ENCODE results near the gene GPATCH8. TPM values are rescaled to one million over a fixed set of nuclear protein-coding genes. Genes with fewer than 3 reads are reported as not detected.

The GPATCH8 gene
- total RNA-seq, 1 donor from 2014 or later: 49.6 TPM

DNA sequence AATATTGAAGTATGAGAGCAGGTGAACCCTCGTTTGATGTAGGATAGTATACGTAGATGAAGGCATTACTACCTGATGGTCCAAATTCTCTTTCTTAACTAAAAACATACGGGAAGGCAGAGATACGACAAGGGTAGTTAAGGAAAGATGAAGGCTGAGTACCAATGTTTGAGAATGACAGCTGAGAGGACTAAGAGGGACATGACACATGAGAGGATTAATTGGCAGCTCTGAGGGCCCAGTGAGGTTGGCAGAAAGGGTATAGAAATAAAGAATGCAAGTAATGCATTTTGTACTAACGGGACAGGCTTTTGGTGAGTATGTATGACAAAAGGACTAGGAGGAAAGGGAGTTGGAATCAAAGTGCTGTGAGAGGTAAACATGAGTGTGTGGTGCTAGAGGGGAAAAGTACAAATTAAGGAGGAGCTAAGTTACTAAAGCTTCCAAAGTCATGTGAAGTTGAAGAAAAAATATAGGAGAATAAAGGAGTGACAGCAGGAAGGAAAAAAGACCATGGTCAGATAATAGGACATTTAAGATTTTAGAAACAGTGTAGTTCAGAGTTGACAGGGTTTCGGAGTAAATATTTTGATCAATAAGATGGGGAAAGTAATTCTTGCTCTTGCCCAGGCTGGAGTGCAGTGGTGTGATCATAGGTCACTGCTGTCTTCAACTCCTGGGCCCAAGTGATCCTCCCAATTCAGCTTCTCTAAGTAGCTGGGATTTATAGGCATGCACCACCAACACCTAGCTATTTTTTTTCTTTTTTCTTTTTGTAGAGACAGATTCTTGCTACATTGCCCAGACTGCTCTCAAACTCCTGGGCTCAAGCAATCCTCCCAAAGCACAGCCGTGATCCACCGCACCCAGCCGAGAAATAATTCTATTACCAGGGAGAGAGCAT, 70.7 kb downstream of the GPATCH8 start:
- Mint-ChIP-seq H3K4me3 (ENCODE audit: low read depth) (no peak overlapping the region), H3K27ac (no peak overlapping the region)
- no peak for DNase-seq (ENCODE audit: low spot score)

DNA sequence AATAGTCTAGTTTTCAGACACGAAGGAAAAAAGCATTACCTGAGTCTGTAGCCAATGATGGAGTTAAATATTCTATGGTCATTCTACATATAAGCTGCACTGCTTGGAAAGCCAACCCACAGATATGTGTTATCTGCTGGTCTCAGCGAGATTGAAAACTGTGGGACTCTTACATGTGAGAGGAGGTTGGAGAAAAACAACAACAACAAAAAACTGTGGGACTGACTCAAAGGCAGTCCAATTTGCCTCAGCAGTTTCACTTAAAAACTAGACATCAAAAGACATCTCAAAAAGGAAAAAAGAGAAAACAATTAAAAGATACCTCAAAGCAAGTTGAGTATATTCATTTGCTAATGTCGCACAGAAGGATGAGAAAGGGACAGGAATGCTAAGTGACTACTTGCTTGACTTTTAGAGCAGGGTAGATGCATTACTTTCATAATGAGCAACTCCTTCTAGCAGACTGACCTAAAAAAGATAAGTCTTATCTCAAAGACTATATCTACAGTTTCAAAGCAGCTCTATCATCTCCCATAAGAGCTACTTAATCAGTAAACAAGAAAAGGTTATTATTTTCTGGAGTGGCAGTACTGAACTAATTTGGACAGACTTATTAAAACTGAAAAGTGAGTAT, 78.3 kb downstream of the GPATCH8 start:
- no peak for DNase-seq (ENCODE audit: low spot score)
- Mint-ChIP-seq H3K27me3 (ENCODE audit: low read depth) (no peaks in the 10 kb centered on the region), H3K36me3 (ENCODE audit: low read depth) (peaks cover 32% of the 10 kb centered on the region), H3K4me3 (ENCODE audit: low read depth) (peak overlapping the region; percentile 40), H3K27ac (peak overlapping the region; percentile 79), H3K9me3 (no peaks in the 10 kb centered on the region), H3K4me1 (ENCODE audit: low read depth) (peaks cover 30% of the 10 kb centered on the region)
- intact Hi-C loops (cut with micrococcal nuclease): loop anchor here (2.0 kb wide), 1 partner anchor 22 kb away; no protein-coding TSS in a partner anchor

More for the DNA sequence above, 70.7 kb downstream of the GPATCH8 start:
- intact Hi-C loops (cut with micrococcal nuclease): no loop called here
- H3K27me3 Mint-ChIP-seq (ENCODE audit: low read depth): no peaks in the 10 kb centered on the region
- H3K9me3 Mint-ChIP-seq: no peaks in the 10 kb centered on the region
- no peaks in the 10 kb centered on the region for H3K4me1 Mint-ChIP-seq (ENCODE audit: low read depth)
- peaks cover 42% of the 10 kb centered on the region for H3K36me3 Mint-ChIP-seq (ENCODE audit: low read depth)

DNA sequence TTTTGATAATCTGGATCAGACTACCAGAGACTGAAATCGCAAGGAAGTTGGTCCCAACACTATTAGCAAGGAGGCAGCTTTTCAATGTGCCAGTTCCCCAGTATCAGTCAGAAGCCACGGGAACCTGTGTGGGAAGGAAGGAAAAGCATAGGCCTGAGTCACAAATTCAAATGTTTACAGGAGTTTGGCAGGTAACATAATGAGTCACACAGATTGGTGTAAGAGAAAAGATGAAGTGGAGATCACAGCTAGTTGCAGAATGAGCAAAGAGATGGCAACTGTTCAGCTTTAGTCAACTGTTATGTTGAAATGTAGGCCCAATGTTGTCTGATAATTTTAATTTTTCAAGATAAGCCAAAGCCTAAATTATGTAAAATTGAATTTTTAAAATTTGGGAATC, 85.7 kb downstream of the GPATCH8 start:
- no peak for DNase-seq (ENCODE audit: low spot score)
- H3K4me1 Mint-ChIP-seq (ENCODE audit: low read depth): peaks cover 18% of the 10 kb centered on the region

DNA sequence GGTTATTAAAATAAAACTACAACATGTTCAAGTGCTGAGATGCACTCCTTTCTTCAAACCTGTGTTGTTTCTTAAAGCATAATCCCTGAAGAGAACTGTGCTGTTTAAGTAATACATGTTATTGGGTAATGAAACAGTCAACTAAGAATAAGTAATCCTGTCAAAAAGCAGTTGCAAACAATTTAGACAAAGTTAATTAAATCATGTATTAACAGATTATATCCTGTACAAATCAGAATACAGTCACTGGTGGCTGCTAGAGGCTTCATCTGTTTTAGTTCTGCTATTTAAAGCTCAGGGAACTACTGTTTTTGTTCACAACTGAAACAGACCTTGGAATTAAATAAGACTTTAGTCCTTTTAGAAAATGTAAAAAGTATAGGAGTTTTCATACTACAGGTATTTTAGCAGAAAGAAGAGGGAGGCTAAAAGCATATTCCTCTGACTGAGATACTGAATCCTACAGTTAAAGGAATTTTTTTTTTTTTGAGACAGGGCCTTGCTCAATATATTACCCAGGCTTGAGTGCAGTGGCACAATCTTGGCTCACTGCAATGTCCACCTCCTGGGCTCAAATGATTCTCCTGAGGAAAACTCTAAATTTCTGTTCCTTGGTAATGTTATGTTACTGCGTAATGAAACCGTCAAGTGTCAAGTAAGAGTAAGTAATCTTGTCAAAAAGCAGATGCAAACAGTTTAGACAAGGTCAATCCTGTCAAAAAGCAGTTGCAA, 86.5 kb downstream of the GPATCH8 start:
- Mint-ChIP-seq H3K9me3 (no peaks in the 10 kb centered on the region), H3K27me3 (ENCODE audit: low read depth) (no peaks in the 10 kb centered on the region)
- intact Hi-C loops (cut with micrococcal nuclease): no loop called here

More for the DNA sequence above, 85.7 kb downstream of the GPATCH8 start:
- Mint-ChIP-seq H3K27ac (peak overlapping the region; percentile 87), H3K4me3 (ENCODE audit: low read depth) (no peak overlapping the region), H3K36me3 (ENCODE audit: low read depth) (peaks cover 41% of the 10 kb centered on the region), H3K27me3 (ENCODE audit: low read depth) (no peaks in the 10 kb centered on the region), H3K9me3 (no peaks in the 10 kb centered on the region)
- intact Hi-C loops (cut with micrococcal nuclease): no loop called here

DNA sequence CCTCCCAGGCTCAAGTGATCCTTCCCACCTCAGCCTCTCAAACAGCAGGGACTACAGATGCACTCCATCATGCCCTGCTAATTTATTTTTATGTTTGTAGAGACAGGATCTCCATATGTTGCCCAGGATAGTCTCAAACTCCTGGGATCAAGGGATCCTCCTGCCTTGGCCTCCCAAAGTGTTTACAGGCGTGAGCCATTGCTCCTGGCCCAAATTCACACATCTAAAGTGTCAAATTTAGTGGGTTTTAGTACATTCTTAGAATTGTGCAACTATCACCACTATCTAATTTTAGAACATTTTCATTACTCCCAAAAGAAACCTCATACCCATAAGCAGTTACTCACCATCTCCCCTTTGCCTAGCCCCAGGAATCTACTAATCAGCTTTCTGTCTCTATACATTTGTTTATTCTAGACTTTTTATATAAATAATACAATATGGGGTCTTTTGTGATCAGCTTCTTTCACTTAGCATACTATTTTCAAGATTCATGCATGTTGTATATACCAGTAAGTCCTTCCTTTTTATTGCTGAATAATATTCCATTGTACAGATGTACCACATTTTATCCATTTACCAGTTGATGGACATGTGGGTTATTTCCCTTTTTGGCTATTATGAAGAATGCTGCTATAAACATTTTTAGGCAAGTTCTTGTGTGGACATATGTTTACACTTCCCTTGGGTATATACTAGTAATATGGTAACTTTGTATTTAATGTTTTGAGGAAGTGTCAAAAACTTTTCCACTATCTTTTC, 88.6 kb downstream of the GPATCH8 start:
- H3K4me1 Mint-ChIP-seq (ENCODE audit: low read depth): peaks cover 17% of the 10 kb centered on the region
- DNase-seq (ENCODE audit: low spot score): no peak
- H3K9me3 Mint-ChIP-seq: no peaks in the 10 kb centered on the region
- H3K27ac Mint-ChIP-seq: no peak overlapping the region
- H3K27me3 Mint-ChIP-seq (ENCODE audit: low read depth): no peaks in the 10 kb centered on the region
- no peak overlapping the region for H3K4me3 Mint-ChIP-seq (ENCODE audit: low read depth)
- intact Hi-C loops (cut with micrococcal nuclease): no loop called here
- peaks cover 41% of the 10 kb centered on the region for H3K36me3 Mint-ChIP-seq (ENCODE audit: low read depth)

More for the DNA sequence above, 86.5 kb downstream of the GPATCH8 start:
- Mint-ChIP-seq H3K4me3 (ENCODE audit: low read depth) (no peak overlapping the region), H3K4me1 (ENCODE audit: low read depth) (peaks cover 18% of the 10 kb centered on the region), H3K27ac (no peak overlapping the region), H3K36me3 (ENCODE audit: low read depth) (peaks cover 43% of the 10 kb centered on the region)
- DNase-seq (ENCODE audit: low spot score): no peak

DNA sequence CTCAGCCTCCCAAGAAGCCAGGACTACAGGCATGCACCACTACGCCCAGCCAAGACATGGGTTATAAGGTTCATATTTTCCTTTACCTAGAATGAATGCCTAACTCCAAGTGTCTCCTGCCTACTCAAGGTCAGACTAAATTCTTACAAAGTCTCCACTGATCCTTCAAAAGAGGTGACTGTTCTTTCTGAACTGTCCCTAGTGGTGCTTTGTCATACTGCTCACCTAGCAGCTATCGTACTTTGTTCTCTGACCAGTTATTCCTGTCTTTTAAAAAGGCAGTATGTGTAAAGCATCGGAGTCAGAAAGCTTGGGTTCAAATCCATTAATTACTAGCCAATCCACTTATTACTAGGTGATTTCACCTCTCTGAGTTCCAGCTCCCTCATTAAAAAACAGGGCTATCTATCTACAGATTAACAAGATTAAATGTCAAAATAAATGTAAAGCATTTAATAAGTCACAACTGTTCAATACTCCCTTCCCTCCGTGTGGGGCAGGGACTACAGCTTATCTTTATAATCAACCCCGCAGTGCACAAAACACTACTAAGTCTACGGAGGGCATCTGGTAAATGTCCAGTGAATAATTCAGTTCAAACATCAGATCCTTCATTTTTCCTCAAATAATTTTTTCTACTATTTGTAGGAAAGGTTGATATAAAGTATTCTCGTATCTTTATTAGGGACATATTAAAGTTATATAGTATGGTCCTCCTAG, 93.7 kb downstream of the GPATCH8 start:
- intact Hi-C loops (cut with micrococcal nuclease): no loop called here
- Mint-ChIP-seq H3K27ac (no peak overlapping the region), H3K4me3 (ENCODE audit: low read depth) (no peak overlapping the region), H3K27me3 (ENCODE audit: low read depth) (no peaks in the 10 kb centered on the region), H3K36me3 (ENCODE audit: low read depth) (peaks cover 20% of the 10 kb centered on the region), H3K4me1 (ENCODE audit: low read depth) (peaks cover 2% of the 10 kb centered on the region), H3K9me3 (no peaks in the 10 kb centered on the region)
- DNase-seq (ENCODE audit: low spot score): no peak

DNA sequence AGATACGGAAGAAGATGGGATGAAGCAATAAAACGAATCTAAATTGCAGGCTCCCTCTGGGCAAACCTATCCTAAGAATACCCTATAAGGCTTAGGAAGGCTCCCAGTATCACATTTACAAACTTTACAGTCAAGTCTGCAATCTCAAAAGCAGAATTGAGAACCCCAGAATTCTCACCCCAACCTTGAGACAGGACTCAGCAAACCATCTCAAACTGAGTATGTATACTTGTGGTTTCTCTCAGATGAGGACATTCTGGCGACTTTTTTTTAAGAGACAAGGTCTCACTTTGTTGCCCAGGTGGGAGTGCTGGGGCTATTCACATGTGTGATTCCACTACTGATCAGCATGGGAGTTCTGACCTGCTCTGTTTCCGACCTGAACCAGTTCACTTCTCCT, 94.4 kb downstream of the GPATCH8 start:
- Mint-ChIP-seq H3K9me3 (no peaks in the 10 kb centered on the region), H3K27me3 (ENCODE audit: low read depth) (no peaks in the 10 kb centered on the region), H3K36me3 (ENCODE audit: low read depth) (peaks cover 17% of the 10 kb centered on the region), H3K4me3 (ENCODE audit: low read depth) (no peak overlapping the region), H3K27ac (no peak overlapping the region), H3K4me1 (ENCODE audit: low read depth) (peaks cover 2% of the 10 kb centered on the region)
- DNase-seq (ENCODE audit: low spot score): no peak
- intact Hi-C loops (cut with micrococcal nuclease): no loop called here

DNA sequence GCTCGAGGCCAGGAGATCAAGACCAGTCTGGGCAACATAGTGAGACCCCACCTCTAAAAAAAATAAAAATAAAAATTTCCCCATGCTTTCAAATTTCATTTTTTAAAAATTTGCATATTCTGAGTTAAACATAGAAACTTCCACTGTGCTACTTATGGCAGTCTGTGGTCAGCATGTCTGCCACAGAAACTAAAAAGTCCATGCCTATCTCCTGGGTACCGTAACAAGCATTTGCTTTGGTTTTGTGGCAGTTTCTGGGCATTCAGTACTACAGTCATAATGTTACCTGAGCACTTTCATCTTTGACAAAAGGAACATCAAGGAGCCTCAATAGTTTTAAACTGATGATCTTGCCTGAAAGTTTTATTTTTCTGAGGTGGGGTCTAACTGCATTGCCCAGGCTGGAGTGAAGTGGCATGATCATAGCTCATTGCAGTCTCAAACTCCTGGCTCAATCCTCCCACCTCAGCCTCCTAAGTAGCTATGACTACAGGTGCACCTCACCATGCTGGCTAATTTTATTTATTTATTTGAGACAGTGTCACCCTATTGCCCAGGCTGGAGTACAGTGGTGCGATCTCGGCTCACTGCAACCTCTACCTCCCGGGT, 100.5 kb downstream of the GPATCH8 start:
- no peaks in the 10 kb centered on the region for H3K27me3 Mint-ChIP-seq (ENCODE audit: low read depth)
- intact Hi-C loops (cut with micrococcal nuclease): loop anchor here (2.0 to 5.0 kb wide), 2 partner anchors 22 to 100 kb away; partner anchors contain the start of gene GPATCH8
- DNase-seq (ENCODE audit: low spot score): no peak
- no peaks in the 10 kb centered on the region for H3K9me3 Mint-ChIP-seq
- H3K4me1 Mint-ChIP-seq (ENCODE audit: low read depth): peaks cover 10% of the 10 kb centered on the region
- peaks cover 49% of the 10 kb centered on the region for H3K36me3 Mint-ChIP-seq (ENCODE audit: low read depth)
- H3K27ac Mint-ChIP-seq: peak overlapping the region; percentile 33
- H3K4me3 Mint-ChIP-seq (ENCODE audit: low read depth): no peak overlapping the region

DNA sequence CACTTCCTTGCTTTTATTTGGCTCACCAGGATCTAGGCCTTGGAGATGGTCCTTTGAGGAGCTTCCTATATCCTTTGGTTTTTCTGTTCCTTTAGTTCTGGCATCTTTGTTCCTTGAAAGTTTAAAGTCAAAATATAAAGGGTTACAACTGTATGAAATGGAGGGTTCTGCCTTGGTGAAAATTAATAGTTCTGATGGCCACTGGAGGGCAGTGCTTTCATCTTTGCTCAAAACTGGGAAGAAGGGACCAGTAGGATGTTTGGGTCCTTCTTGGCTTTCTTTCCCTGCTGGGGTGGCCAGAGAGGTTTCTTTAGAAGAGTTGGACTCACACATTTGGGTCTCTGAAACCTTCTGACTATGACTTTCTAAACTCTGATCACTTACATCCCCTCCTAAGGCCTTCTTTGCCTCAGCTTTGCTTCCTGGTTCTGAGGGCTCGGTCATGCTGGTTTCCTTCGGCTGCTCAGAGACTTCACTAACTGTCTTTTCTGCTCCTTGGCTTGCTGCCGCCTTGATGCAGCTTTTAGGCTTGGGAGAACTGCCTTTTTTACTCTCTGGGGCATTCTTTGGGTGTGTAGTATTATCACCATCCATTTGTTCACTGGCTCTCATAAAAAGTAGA, 102.9 kb downstream of the GPATCH8 start:
- H3K27me3 Mint-ChIP-seq (ENCODE audit: low read depth): no peaks in the 10 kb centered on the region
- H3K4me1 Mint-ChIP-seq (ENCODE audit: low read depth): peaks cover 10% of the 10 kb centered on the region
- no peak overlapping the region for H3K4me3 Mint-ChIP-seq (ENCODE audit: low read depth)
- H3K27ac Mint-ChIP-seq: no peak overlapping the region
- intact Hi-C loops (cut with micrococcal nuclease): loop anchor here (1.0 to 5.0 kb wide), 2 partner anchors 102 to 123 kb away; partner anchors contain the start of gene GPATCH8
- DNase-seq (ENCODE audit: low spot score): no peak
- peaks cover 58% of the 10 kb centered on the region for H3K36me3 Mint-ChIP-seq (ENCODE audit: low read depth)
- H3K9me3 Mint-ChIP-seq: no peaks in the 10 kb centered on the region

DNA sequence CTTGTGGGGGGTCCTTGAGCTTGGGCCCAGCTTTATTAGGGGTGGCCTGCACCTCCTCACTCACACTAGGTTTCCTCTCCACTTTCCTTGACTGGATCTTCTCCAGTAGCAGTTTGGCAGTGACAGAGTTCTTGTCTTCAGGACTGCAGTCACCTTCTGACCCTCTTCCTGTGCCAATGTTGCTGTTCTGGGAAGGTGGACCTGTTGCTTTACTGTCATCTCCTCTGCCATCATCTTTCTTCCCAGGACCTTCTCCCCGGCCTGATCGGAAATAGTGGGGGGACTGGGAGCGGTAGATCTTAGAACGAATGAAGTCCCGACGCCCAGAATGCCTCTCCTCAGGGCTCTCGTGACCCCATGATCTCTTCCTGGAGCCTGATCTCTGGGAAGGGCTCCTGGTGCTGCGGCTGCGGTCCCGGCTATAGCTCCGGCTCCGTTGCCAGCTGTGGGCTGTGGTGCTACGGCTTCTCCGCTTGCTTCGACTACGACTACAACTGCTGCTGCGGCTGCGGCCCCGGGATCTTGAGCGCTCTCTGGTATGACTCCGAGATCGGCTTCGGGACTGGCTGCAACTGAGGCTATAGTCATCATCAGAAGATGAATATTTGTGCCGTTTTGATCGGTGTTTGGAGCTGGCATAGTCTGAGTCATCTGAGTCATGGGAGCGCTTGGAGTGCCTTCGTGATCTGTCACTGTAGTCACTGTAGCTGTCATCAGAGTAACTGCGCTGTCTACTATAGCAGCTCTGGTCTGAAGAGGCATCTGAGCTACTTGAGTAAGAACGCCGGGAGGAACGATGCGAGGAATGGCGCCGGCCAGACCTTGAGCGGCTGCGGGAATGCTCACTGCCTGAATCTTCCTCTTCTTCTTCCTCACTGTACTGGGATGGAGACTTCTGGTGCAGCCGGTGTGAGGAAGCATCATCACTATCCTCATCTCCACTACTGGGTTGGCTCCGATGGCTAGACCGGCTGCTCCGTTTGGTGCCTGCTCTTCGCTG, 104.2 kb downstream of the GPATCH8 start:
- H3K27ac Mint-ChIP-seq: no peak overlapping the region
- no peak for DNase-seq (ENCODE audit: low spot score)
- H3K9me3 Mint-ChIP-seq: no peaks in the 10 kb centered on the region
- H3K27me3 Mint-ChIP-seq (ENCODE audit: low read depth): no peaks in the 10 kb centered on the region
- peaks cover 55% of the 10 kb centered on the region for H3K36me3 Mint-ChIP-seq (ENCODE audit: low read depth)
- H3K4me1 Mint-ChIP-seq (ENCODE audit: low read depth): peaks cover 7% of the 10 kb centered on the region
- no peak overlapping the region for H3K4me3 Mint-ChIP-seq (ENCODE audit: low read depth)
- intact Hi-C loops (cut with micrococcal nuclease): no loop called here
